Neural crest cell (in vitro differentiated cells): ENCODE measurements around the gene XYLT2. TPM values are rescaled to one million over a fixed set of nuclear protein-coding genes. Genes with fewer than 3 reads are reported as not detected.

Experiments
- DNase-seq: peaks from one replicate; pipeline ENCODE4 v3.0.0; 2021; ENCODE audit warnings: low read depth, mixed read lengths, low spot score
- H3K27ac Mint-ChIP-seq: one replicate; pipeline ENCODE4 v1.8.0; 2021; ENCODE audit warnings: mild to moderate bottlenecking, mixed read lengths; ENCODE audit not compliant: unreplicated experiment
- H3K27me3 Mint-ChIP-seq: 2 replicates; pipeline ENCODE4 v1.8.0; 2021; ENCODE audit warnings: low read depth, mild to moderate bottlenecking, mixed read lengths
- H3K36me3 Mint-ChIP-seq: 2 replicates; pipeline ENCODE4 v1.8.0; 2021; ENCODE audit warnings: low read depth, mild to moderate bottlenecking, mixed read lengths
- H3K4me1 Mint-ChIP-seq: 2 replicates; pipeline ENCODE4 v1.8.0; 2021; ENCODE audit warnings: mixed read lengths
- H3K4me3 Mint-ChIP-seq: one replicate; pipeline ENCODE4 v1.8.0; 2021; ENCODE audit warnings: mild to moderate bottlenecking, mixed read lengths
- H3K9me3 Mint-ChIP-seq: 2 replicates; pipeline ENCODE4 v1.8.0; 2021; ENCODE audit warnings: mixed read lengths
- CTCF ChIP-seq: fragments of 200-600 bp; sonication (generic); conservative IDR thresholded peaks from 2 replicates; pipeline ENCODE4 v1.5.0; 2021; ENCODE audit warnings: antibody characterized with exemption, mild to moderate bottlenecking
- total RNA-seq: library from RNA; stranded (reverse); gene quantifications from 2 replicates; pipeline ENCODE4 v1.2.1, GENCODE V29; 2021

Gene XYLT2
- total RNA-seq, 1 donor from 2014 or later = 23.4 TPM

GRCh38 chr17:50359005-50359699 is 13.2 kb downstream of the XYLT2 start:
- Mint-ChIP-seq H3K36me3 (no peaks in the 10 kb centered on the region), H3K9me3 (no peaks in the 10 kb centered on the region), H3K4me1 (peaks cover 23% of the 10 kb centered on the region), H3K4me3 (no peak overlapping the region), H3K27me3 (peaks cover 3% of the 10 kb centered on the region), H3K27ac (peak overlapping the region; percentile 35)
- no peak for DNase-seq
- TF ChIP-seq CTCF = no peak

GRCh38 chr17:50359998-50360461 is 14.1 kb downstream of the XYLT2 start:
- Mint-ChIP-seq H3K27ac (no peak overlapping the region), H3K9me3 (no peaks in the 10 kb centered on the region), H3K27me3 (peaks cover 3% of the 10 kb centered on the region), H3K4me3 (no peak overlapping the region), H3K36me3 (no peaks in the 10 kb centered on the region), H3K4me1 (peaks cover 32% of the 10 kb centered on the region)
- no peak for DNase-seq
- TF ChIP-seq CTCF = no peak

GRCh38 chr17:50360486-50361115 is 14.7 kb downstream of the XYLT2 start:
- H3K27ac Mint-ChIP-seq = no peak overlapping the region
- H3K27me3 Mint-ChIP-seq = peaks cover 3% of the 10 kb centered on the region
- peaks cover 38% of the 10 kb centered on the region for H3K4me1 Mint-ChIP-seq
- TF ChIP-seq CTCF = no peak
- no peaks in the 10 kb centered on the region for H3K9me3 Mint-ChIP-seq
- DNase-seq = no peak
- H3K4me3 Mint-ChIP-seq = no peak overlapping the region
- H3K36me3 Mint-ChIP-seq = no peaks in the 10 kb centered on the region

- Mint-ChIP-seq H3K9me3 (no peaks in the 10 kb centered on the region), H3K4me1 (peaks cover 40% of the 10 kb centered on the region), H3K27me3 (peaks cover 3% of the 10 kb centered on the region), H3K4me3 (peak overlapping the region; percentile 22), H3K27ac (peak overlapping the region; percentile 4), H3K36me3 (no peaks in the 10 kb centered on the region)
- peak; percentile 53 for DNase-seq
- peak; percentile 80 for TF ChIP-seq CTCF
Observed at GRCh38 chr17:50361561-50362480, 15.9 kb downstream of the XYLT2 start.

- DNase-seq = no peak
- Mint-ChIP-seq H3K27me3 (peaks cover 3% of the 10 kb centered on the region), H3K27ac (no peak overlapping the region), H3K9me3 (no peaks in the 10 kb centered on the region), H3K36me3 (no peaks in the 10 kb centered on the region), H3K4me1 (peaks cover 40% of the 10 kb centered on the region), H3K4me3 (peak overlapping the region; percentile 82)
- TF ChIP-seq CTCF = no peak
Observed at GRCh38 chr17:50362661-50363060, 16.7 kb downstream of the XYLT2 start.
